Right ventricle myocardium inferior (tissue), 1 donor: ENCODE data around the gene NADK. TPM values are rescaled to one million over a fixed set of nuclear protein-coding genes. Genes with fewer than 3 reads are reported as not detected.

Experiments used
- ATAC-seq: fragments of 200-7000 bp; cut with Tn5 transposase; one replicate; pipeline ENCODE4 v1.9.1; 2020; ENCODE audit warnings: mild to moderate bottlenecking, moderate library complexity
- DNase-seq: peaks from one replicate; pipeline ENCODE4 v3.0.0; 2021; ENCODE audit errors: missing footprints
- intact Hi-C: fragments of 100-400 bp; cut with DNase I; formaldehyde crosslinking; loops from one replicate; pipeline ENCODE4 v1.11.0; 2022
- total RNA-seq: library from RNA; stranded (reverse); fragmentation: NEBNext Ultra II Directional; extraction: Animal tissue kit (Norgen Biotek cat#: 25700); gene quantifications from one replicate; pipeline ENCODE4 v1.2.1, GENCODE V29; 2021
- donor health status: DM: no; HTN: yes; CAD: no; lungs with severe emphysema.

NADK gene
- total RNA-seq, 1 donor from 2014 or later = 26.9 TPM

DNA sequence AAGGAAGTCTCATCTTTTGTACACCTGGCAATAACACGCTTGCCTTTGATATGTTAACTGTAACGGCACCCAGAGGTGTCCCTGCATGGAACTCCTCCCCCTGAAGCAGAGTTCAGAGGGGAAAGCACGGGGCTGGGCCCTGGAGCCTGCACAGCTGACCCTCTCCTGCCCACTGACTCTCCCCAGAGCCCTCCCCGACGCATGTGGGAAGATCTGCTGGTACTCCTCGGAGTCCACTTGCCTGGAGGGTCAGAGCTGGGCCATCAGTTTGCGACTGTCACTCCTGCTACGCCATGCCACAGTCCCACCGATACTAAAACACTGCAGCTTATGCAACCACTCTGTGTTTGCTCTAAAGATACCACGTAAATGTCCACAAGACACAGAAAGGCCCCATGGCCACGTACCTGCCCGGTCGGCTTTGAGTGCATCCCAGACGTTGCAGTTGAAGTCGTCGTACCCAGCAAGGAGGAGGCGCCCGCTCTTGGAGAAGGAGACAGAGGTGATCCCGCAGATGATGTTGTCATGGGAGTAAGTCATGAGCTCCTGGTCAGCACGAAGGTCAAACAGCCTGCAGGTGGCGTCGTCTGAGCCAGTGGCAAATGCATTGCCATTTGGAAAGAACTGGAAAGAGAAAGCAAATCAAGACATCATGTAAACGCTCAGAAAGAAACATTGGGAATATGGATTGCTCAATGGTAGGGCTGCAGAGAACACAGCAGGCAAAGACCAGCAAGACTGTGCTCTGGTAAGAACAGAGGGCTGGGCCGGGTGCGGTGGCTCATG lies 10.6 kb upstream of the NADK start:
- no peak for ATAC-seq
- DNase-seq = no peak
- intact Hi-C loops = no loop called here

DNA sequence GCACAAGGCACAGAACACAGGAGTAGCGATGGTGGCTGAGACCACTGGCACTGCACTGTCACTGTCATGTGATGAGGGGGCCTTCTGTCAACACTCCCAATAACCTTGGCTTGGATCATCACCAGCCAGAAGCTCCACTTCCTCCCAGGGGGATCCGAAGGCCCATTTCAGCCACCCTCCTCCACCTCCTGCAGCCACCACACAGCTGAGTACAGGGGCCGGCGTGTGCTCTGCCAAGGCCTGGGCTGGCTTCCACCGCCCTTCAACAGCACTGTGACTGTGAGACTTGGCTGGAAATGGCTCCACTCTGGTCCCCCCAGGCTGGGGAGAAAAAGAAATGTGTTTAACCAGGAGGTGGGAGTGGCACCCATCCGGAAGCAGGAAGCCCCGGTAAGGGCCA lies 9.9 kb upstream of the NADK start:
- peak; percentile 77 for ATAC-seq

DNA sequence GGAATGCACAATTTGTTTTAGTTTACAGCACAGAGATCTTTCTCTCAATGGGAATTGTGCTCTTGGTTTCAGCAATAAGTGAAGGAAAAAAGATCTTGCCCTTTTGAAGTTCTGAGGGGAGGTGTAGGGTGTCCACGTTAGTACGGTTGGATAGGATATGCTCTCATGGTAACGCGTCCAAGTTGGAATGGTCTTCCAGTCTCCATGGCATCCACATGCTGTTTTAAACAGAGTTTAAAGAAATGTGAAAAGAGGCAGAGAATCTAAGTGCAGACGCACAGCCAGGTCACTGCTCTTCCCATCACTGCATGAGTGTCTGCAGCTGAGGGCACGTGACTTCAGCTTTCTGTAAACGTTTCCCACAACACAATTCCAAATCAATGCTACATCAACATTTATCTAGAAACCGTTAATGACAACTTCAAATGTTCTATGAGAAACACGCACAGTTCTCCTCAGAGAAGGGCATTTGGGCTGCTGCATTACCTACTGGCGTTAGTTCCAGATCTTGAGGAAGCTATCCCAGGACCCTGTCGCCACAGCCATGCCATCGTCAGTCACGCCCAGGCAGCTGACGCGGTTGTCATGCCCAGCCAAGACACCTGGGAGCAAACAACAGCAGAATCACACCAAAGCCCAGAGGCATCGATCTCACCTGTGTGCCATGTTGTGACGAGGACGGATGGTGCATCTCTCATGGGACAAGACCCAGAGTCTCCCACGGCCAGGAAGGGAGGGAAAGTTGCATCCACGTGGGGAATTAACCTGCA lies 8.8 kb upstream of the NADK start:
- ATAC-seq = no peak
- DNase-seq = no peak
- intact Hi-C loops = no loop called here

More for the DNA sequence above, 9.9 kb upstream of the NADK start:
- intact Hi-C loops = no loop called here
- DNase-seq = no peak

DNA sequence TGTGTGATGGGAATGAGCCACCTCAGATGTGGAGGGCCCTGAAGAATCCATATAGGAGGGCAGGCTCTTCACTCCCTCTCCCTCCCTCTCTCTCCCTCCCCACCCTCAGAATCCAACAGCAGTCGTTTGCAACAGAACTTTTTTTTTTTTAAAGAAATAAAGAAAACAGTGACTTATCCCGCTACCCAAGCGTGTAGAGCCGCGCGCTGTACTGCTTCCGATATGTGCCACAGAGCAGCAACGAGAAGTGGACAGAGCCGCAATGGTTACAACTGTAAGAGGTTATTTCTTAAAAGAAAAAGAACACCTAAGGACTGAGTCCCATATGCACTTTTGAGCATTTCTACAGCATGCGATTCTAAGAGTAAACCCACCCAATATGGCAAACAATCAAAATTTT lies 7.4 kb upstream of the NADK start:
- no peak for DNase-seq
- intact Hi-C loops = no loop called here
- no peak for ATAC-seq

DNA sequence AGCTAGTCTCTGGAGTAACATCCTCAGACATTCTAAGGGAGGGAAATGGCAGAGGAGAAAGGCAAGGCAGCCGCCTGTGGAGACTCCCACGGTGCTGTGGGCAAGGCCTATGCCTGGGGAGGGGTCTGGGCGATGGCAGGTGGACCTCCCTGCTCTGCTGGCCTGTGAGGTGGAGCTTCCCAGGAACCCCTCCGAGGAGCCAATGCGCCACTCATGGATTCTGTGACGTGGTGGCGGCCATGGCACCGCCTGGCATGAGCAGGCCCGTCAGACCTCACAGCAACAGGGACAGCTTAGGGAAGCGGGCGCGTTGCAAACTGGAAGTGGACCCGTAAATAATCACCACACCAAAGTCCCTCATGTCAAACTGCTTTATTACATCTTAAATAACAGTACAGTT lies 6.7 kb upstream of the NADK start:
- ATAC-seq (no peak), DNase-seq (no peak)
- intact Hi-C loops = loop anchor here (5.0 kb wide), 1 partner anchor 122 kb away; no protein-coding TSS in a partner anchor

DNA sequence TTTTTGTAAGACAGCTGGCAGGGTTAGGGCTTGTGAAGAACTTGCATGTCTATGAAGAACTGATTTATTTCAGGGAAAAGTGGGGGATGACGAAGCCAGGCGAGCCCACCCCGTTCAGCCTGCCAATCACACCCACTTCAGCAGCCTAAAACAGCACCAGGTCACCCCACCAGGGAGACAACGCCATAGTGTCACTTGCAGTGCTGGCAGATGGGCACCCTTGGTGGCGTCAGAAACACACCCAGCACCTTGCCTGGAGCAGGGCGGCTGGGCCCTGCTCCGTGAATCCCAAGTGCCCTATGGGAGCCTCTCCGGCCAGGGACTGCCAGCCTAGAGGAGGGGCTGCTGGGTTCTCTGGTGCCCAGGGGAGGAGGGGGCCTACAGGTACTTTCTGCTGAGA lies 5.0 kb upstream of the NADK start:
- ATAC-seq (no peak), DNase-seq (no peak)
- intact Hi-C loops = loop anchor here (5.0 kb wide), 1 partner anchor 124 kb away; no protein-coding TSS in a partner anchor

DNA sequence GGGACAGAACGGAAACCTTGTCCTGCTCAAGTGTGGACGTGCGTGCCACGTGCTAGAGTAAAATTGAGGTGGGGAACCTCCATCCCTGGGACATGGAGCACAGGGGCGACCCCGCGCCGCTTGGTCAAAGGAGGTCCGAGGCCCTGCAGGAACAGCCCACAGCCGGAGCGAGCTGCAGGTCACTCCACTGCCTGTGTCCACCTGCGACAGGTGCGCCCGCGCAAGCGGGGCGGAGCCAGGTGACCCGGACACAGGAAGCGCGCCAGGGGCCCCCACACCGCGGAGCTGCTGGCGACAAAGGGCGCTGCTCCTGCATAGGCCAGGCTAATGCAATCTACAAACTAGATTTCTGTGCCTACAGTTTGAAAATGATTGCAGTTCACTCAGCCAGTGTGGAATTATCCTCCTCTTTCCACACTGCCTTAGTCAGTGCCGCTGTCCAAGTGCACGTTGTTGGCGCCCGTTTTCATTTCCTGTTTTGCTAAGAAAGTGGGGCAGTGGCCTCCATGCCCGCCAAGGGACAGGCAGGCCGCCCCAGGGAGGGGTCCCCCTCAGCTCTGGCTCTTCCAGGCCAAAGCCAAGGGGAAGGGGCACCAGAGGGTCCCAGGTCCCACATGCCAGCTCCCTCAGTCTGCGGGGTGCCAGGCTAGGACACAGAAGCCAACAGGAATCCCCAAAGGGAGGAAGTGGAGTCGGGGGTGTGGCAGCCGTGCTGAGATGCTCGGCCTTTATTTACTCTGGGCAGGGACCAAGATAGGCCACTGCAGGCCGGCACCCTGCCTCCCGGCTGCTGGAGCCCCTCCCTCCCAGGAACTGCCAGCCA lies 4.3 kb upstream of the NADK start:
- DNase-seq (peak; percentile 84), ATAC-seq (peak; percentile 52)
- intact Hi-C loops = loop anchor here (5.0 kb wide), 1 partner anchor 125 kb away; no protein-coding TSS in a partner anchor

DNA sequence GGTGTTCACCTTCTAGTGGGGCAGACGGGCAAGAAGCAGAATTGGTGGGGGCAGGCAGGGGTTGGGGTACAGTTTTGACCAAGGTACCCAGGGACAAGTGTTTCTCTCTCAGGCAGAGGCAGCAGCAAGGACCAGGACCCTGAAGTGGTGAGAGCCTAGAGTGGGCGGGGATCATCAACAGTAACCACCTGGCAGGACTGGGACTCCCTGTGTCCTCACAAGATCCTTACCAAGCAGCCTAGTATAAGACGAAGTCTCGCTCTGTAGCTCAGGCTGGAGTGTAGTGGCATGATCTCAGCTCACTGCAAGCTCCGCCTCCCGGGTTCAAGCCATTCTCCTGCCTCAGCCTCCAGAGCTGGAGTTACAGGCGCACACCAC lies 3.2 kb upstream of the NADK start:
- intact Hi-C loops = loop anchor here (5.0 kb wide), 1 partner anchor 126 kb away; no protein-coding TSS in a partner anchor
- ATAC-seq = no peak
- no peak for DNase-seq

DNA sequence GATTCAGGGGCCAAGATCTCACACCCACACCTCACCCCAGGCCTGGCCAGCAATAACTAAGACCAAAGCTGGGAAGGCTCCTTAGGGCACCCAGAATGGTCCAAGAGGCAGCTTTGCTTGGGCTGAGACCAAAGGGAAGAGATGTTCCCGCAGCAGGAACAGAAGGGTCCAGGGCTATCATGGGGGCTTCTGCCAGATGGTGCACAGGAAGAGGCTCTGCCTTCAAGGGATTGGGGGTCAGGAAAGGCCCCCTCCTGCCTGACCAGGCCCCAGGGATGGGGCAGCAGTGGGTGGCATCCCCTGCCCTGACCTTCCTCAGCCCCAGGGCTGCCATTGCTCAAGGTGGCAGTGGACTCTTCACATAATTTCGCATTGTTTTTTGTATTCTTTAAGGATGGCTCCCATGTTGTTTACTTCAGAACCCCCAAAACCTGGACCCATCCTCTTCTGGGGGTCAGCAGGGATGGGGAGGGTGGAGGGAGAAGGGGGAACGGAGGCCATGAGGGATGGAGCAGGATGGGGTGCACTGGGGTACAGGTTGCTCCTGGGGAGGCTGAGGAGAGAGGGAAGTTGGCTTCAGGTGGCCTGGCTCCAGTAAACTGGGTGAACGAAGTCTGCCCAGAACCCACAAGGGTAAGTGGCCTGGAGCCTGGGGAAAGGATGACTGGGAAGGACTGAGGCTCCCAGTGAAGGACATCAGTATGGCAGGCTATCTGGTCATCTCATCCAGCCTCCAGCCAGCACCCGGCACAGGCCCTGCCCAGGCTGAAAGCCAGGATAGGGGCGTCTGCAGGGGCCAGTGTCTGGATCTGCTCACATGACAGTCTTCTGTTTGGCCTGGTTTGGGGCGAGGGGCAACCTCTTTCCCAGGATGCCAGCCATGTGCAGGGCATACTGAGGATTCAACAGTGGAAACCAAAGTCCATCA lies 2.6 kb upstream of the NADK start:
- no peak for DNase-seq
- intact Hi-C loops = loop anchor here (5.0 kb wide), 1 partner anchor 126 kb away; no protein-coding TSS in a partner anchor
- ATAC-seq = no peak

DNA sequence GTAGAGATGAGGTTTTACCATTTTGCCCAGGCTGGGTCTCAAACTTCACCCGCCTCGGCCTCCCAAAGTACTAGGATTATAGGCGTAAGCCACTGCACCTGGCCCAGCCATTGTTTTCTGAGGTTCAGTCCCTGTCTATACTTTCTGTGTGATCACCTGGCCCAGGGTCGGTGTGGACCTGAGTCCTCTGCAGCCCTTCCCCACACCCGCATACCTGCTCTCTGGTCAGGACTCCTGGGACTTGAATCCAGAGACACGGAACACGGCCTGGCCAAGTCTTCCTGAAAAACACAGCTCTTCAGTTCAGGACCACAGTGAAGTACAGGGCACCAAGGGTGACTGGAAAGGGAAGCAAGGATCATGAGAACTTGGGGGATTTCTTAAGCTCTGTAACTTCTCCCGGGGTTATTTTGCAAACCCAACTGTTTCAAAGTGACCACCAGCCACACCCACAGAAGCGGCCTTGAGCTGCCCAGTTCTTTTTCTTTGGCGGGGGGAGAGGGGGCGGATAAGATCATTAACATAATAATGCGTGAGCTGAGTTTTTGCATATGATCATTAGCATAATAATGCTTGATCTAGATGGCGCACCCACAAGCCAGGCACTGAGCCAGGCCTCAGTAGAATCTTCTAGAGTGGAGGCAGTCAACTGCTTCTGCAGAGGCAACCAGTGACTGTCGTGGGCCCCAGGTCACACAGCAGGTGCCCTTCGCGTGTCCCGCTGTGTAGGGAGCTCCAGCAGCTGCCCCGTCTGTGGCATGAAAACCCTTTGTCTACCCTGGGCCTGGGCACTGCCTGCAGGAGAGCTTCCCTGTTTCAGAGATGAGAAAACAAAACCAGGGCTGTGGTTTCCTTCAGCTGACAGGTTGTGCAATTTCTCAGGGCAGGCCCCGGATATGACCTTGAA lies 1.7 kb upstream of the NADK start:
- ATAC-seq (peak; percentile 25), DNase-seq (no peak)
- intact Hi-C loops = loop anchor here (2.0 to 5.0 kb wide), 2 partner anchors 111 to 127 kb away; partner anchors contain the start of gene GNB1

DNA sequence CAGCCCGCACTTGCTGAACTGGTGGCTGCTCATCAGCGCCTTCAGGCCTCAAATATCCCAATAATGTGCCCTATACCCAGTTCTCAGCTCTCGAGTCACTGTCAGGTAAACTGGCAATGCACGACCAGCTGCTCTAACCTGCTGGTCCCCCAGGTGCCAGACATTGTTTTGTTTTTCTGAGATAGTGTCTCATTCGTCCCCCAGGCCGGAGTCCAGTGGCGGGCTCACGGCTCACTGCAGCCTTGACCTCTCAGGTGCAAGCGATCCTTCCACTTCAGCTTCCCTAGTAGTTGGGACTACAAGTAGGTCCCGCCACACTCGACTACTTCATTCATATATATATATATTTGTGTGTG lies 1.0 kb upstream of the NADK start:
- DNase-seq (no peak), ATAC-seq (no peak)
- intact Hi-C loops = loop anchor here (2.0 kb wide), 1 partner anchor 112 kb away; the partner anchor contains the start of gene GNB1

DNA sequence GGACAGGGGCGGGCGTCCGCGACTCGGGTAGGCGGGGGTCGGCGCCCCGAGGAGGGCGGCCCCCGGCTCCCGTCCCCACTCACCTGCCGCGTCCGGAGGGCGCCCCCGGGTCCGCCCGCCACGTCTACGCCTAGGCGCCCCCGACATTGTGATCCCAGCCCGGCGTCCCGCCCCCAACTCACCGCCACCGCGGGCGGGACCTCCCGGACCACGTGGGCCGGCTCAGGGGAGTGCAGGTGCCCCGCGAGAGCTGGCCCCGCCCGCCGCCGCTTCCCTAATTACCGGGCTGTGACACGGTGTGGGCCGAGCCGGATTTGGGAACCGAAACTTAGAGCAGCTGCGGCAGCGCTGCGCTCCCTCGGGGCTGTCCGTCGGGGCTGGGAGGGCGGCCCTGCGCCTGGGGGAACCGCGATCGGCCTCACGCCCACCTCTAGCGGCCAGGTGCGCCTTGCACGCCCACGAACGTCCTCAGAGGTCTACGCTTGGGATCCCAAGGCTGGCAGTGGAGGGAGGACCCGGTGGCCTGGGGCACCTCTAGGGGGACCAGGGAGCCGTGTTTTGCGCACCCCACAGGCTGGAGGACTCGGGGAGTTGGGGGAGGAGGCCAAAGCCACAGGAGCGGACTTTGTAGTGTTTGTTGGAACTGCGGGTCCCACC lies 521 bp upstream of the NADK start:
- peak; percentile 95 for DNase-seq
- intact Hi-C loops = loop anchor here (2.0 kb wide), 1 partner anchor 112 kb away; the partner anchor contains the start of gene GNB1
- peak; percentile 23 for ATAC-seq

DNA sequence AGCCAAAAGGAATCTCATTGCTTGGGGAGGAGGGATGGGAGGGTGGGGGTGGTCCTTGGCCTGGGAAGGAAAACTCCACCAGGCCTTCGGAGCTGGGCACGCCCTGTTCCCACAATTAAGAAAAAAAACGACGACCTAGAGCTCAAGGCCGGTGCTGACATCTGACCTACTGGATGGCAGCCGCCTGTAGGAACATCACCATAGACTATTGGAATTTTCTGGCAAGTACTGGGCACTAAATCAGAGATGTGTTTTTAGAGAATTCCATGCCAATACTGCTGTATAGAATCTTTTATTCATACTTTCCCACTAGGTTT lies 729 bp downstream of the NADK start:
- ATAC-seq (peak; percentile 54), DNase-seq (no peak)
- intact Hi-C loops = no loop called here

DNA sequence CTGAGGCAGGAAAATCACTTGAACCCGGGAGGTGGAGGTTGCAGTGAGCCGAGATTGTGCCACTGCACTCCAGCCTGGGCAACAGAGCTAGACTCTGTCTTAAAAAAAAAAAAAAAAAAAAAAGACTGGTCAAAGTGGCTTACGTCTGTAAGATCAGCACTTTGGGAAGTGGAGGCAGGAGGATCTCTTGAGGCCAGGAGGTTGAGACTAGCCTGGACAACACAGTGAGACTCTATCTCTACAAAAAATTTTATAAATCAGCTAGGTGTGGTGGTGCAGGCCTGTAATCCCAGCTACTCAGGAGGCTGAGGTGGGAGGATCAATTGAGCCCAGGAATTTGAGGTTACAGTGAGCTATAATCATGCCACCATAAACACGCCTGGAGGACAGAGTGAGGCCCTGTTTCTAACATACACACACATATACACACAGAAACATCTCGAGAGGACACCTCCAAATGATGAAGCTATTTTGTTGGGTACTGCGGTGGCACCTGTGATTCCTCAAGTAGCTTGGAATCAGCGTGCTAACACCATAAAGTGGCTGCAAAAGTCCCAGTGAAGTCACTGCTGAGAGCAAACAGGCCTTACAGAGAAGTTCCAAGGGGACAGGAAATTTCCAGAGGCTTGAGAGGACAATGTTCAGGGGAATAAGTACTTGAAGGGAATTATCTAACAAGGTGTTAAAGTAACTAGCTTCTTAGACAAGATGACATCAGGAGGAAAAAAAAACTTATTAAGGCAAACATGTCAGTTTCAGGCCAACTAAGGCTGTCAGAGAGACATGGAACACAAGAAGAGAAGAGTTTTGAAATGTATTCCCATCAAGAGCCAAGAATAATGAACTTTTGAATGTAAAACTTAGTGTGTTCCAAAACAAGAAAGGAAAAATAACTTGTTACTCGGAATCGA lies 1.3 kb downstream of the NADK start:
- ATAC-seq = no peak
- DNase-seq = no peak
- intact Hi-C loops = no loop called here

DNA sequence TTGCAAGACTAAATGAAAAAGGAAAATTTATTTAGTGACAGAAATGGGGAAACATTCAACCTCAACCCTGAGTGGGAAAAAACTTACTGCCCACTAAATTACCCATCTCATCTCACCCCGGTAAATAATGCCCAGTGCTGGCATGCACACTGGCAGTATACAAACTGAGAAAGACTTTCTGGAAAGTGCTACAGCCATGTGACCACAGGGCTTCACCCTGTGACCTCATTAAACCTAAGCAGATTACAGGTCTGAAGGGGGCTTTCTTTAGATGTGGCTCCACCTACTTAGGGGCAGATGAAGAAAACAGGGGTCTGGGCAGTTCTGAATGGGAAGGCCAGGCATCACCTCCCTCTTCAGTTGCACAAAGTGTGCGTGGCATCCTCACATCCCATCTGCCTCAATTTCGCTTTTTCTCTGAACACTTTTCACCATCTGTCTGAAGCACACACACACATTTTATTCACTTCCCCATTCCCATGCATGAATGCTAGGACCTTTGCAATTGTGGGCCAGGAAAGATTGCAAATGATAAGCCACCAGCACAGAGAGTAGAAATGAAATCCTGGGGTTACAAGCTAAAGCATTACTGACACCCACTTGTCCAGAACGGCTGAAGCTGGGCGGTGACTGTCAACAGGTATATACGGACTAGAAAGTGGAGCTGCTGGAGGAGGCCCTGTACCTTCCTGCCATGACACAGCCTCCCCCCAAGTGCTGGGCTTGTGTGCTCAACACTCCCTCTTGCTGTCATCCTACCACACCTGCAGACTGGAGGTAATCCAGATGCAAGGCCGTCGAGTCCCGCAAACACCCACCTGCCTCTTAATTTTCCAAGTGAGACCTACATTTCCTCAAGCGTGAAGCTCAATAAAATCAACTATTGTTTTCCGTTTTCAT lies 2.7 kb downstream of the NADK start:
- ATAC-seq (no peak), DNase-seq (peak; percentile 15)
- intact Hi-C loops = no loop called here
